T follicular helper cell (primary cell): ENCODE results near the gene CYP20A1.
A peak's percentile ranks its signal among the peaks of the same experiment; 100 is the strongest.
"Not testable (repeated sequence)": the region's sequence is repeated elsewhere in the genome, so short reads cannot be mapped to it uniquely, and the experiment has no call there.

Experiments
- DNase-seq: peaks from one replicate; pipeline ENCODE4 v3.0.0-alpha.2; 2020; ENCODE audit warnings: low read depth

CYP20A1 gene

DNA sequence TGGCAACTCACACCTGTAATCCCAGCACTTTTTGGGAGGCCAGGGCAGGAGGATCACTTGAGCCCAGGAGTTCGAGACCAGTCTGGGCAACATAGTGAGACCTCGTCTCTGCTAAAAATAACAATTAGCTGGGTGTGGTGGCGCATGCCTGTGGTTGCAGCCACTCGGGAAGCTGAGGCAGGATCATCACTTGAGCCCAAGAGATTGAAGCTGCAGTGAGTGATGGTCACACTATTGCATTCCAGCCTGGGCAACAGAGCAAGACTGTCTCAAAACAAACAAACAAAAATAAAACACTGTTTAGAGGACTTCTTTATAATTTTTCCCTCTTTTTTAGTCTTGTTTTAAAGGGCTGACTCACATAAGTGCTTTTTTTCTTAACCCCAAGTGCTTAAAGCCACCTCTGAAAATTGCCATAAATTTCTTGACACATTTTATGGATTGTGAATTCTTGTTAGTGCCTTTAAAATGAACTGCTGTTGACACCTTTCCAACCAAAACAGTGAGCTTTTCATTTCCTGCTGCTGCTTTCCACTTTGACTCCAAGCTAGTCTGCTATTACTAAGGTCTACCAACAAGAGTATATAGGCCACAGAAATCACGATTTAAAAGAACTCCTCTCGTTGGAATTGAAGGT, 41.7 kb downstream of the CYP20A1 start:
- DNase-seq, result no peak

DNA sequence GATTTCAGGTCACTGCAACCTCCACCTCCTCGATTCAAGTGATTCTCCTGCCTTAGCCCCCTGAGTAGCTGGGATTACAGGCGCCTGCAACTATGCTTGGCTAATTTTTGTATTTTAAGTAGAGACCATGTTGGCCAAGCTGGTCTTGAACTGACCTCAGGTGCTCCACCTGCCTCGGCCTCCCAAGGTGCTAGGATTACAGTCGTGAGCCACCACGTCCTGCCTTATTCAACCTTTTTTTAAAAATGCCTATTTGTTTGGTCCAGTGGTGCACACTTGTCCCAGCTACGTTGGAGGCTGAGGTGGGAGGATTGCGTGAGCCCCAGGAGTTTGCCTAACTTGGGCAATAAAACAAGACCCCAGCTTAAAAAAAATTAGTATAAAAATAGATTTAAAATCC, 43.3 kb downstream of the CYP20A1 start:
- DNase-seq, result no peak

DNA sequence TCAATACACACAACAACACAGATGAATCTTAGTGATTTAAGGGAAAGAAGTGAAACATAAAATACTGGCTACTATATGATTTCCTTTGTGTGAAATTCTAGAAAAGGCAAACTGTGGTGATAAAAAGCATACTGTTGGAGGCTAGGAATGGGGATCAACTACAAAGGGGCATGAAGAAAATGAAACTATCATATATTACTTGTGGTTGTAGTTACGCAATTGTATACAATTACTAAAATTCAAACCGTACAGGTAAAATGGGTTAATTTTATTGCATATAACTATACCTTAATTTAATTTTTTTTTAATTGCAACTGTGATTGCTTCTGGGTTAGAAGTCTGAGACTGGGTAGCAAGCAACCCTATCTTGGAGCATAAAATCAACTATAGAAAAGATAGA, 47.7 kb downstream of the CYP20A1 start:
- DNase-seq, result no peak

DNA sequence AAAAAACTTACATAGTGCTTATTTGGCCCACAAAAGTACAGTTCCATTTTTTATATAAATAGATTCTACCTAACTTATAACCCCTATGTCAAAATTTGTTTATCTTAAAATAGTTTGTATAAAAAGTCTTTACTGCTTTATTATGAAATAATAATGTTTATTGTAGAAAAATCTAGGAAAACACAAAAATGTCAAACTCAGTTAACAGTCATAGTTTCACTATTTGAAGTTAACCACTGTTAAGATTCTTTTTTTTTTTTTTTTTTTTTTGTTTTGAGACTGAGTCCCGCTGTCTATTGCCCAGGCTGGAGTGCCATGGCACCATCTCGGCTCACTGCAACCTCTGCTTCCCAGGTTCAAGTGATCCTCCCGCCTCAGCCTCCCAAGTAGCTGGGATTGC, 62.8 kb downstream of the CYP20A1 start:
- no peak for DNase-seq

DNA sequence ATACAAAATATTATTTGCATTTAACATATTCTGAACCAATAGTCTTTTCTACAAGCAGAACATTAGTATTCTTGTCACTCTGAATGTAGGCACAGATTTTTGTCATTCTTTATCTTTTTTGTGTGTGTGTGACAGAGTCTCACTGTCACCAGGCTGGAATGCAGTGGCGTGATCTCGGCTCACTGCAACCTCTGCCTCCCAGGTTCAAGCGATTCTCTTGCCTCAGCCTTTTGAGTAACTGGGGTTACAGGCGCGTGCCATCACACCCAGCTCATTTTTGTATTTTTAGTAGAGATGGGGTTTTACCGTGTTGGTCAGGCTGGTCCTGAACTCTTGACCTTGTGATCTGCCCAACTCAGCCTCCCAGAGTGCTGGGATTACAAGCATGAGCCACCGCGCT, 63.8 kb downstream of the CYP20A1 start:
- DNase-seq, result not testable (repeated sequence)

DNA sequence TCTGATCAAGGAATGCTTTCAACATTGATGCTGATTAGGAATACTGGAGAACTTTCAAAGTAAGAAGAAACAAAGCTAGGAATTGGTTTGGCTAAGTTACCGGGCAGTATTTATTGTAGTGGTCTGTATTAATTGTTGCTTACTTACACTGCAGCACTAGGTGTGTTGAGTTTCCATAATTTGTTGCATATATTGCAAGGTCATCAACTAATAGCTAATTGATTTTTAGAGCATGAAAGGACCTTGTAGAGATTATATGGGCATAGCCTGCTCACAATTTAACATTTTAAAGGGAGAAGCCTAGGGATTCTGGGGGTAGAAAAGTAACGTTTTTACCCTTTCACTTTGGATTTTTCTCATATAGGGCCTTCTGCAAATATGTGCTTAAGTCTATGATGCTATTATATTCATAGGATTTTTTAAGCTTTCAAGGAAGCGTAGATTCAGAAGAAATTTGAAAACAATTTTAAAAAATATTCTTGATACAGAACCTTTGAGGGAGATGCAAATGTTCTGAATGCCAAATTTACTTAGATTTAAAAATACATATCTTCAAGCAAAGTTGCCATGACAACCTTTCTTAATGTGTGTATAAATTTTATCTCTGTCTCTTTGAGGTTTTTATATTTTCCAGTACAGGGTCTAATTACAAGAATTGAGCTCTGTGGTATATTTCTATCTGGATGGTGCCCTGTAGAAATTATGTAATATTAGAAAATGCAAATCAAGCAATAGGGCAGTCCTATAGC, 72.0 kb downstream of the CYP20A1 start:
- no peak for DNase-seq

DNA sequence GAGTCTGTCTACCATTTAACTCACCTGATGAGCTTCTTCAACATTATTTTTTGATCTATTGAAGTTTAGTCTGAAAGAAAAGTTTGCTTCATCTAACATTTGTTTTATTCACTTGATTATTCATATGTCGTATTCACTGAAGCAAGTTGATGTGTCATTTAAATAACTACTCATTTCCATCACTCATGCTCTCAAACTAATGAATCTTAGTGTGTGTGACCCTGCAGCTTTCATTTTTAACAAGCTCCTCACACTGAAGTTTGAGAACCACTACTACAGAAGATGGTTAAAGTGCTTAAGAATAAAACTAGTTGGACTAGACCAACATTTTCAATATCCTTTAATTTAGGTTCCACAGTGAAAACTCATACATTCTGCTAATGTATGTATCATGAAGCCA, 87.5 kb downstream of the CYP20A1 start:
- DNase-seq, result no peak

DNA sequence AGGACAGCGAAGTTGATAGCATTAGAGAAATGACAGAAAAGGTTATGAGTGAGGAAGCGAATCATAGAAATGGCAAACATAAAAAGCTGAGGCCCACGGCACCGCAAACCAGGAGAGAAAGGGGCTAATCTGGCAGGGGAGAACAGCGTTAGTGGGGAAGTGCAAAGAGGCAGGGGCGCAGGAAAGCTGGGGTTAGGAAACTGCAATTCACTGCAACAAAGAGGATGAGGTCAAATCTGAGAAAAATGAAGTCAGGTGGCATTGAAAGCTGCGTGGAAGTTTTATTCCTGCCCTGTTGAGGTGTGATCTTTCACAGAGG, 88.7 kb downstream of the CYP20A1 start:
- DNase-seq, result no peak

DNA sequence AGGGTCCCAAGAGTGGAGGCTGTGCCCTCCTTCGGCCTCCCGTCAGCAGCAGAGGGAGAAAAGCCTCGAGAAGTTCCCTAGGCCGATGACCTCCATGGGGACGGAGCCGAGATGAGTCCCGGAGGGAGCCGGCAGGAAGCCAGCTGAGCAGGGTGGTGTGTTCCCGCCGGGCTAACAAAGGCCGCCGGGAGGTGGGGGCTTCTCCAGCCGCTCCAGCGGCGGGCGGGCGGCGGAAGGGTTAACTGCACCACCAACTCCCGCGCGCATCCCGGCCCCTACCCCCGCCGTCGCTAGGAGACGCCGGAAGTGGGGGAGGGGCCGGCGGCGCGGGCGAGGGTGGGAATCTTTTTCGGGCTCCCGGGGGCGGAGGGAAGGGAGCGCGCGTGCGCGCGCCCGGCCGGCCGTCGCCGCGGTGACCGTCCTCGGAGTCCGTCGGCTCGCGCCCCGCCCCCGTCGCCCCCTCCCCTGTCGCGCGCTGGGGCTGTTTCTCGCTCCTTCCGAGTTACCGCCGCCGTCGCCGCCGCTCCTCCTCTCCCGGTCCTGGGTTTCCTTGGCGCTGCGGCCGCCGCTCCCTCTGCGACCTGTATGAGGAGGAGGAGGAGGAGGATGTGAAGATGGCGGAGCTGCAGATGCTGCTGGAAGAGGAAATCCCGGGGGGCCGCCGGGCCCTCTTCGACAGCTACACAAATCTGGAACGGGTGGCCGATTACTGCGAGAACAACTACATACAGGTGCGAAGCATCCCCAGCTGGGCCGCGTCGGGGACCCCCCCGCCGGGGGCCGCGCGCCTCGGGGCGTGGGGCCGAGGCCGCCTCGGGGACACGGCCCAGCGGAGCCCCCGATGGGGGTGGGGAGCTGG, 89.3 kb downstream of the CYP20A1 start, which contains the start of gene ABI2:
TSS of gene ABI2 (plus strand) at position 494 of the 859 bp plus-strand sequence. CDS start at position 615, 121 bp downstream.
- peak; percentile 31 for DNase-seq

DNA sequence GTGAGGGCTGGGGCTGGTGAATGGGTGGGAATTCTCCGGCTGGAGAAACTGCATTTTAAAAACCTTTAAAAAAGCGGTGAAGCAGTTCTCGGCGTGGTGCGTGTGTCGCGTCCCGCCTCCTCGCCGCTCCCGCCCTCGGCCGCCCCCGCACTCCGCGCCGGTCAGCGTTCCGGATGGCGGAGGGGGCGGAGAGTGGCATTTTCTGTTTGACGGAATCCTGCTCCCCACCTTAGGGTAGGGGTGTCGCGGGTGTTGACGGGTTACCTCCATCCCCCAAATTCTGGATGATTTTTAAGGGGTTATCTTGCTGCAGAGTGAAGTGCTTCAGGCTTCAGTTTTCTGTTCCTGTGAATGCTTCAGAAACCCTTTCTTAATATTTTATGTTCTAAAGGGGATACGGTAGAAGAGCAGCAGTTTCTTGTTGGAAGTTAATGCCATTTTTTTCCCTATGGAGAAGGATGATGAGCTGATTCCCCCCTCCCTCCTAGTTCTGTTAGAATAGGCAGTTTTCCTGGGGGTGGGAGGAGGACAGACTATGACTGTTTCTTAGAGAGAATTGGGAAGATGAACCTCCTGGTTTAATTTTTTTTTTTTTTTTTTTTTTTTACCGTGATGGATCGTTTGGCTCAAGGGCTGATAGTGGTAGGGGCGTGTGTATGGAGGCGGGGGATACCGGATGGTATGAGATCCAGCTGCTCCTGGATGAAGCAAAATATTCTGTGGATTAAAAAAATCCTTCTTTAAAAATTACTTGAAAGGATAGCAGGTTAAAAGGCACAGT, 90.1 kb downstream of the CYP20A1 start:
- peak; percentile 10 for DNase-seq

DNA sequence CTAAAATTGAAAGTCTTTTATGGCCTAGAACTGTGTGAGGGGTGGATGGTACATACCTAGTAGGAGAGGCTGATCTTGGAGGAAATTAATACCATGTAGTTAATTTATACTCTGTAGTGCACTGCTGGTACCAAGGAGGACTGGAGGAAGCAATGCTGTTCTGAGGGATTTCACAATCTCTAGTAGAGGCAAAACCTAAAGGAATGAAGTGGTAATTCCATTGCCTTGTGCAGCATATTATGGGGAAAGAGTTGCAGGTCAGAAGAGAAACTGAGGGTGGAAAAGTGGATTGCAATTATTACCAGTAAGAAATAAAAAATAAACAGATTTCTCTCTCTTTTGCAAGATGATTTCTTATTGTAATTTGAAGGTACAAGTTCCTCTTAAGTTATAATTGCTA, 91.6 kb downstream of the CYP20A1 start:
- DNase-seq, result no peak

DNA sequence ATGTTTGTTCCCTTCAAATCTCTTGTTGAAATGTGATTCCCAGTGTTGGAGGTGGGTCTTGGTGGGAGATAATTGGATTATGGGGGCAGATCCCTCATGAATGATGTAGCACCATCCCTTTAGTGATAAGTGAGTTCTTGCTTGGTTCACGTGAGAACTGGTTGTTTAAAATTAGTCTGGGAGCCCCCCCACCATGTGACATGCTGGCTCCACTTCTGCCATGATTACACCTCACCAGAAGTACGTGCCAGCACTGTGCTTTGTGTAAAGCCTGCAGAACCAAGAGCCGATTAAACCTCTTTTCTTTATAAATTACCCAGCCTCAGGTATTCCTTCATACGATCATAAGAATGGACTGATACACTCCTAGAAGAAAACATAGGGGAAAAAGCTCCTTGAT, 99.5 kb downstream of the CYP20A1 start:
- no peak for DNase-seq

DNA sequence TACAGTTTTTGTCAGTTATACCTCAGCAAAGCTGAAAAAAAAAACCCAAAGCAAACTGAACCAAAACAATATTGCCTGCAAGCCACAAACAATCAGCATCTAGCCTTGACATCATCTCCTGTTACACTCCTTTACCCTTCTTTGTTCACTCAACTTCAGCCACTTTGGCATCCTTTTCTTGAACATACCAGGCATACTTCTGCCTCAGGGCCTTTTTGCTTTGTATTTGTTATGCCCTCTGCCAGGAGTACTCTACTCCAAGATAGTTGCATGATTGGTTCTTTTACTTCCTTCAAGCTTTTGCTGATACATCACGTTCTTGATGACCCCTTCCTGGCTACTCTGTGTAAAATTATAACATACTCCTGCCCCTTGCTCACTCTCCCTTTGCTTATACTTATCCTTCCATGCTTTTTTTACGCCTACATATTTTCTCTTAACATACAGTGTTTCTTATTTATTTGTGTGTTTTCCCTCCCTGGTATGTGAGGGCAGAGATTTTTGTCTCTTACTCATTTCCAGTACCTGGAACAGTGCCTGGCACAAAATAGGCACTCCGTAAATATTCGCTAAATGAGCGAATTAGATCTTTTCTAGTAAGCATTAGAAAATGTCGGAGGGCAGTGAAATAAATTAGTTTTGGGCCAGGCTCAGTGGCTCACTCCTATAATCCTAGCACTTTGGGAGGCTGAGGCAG, 102.1 kb downstream of the CYP20A1 start:
- no peak for DNase-seq

DNA sequence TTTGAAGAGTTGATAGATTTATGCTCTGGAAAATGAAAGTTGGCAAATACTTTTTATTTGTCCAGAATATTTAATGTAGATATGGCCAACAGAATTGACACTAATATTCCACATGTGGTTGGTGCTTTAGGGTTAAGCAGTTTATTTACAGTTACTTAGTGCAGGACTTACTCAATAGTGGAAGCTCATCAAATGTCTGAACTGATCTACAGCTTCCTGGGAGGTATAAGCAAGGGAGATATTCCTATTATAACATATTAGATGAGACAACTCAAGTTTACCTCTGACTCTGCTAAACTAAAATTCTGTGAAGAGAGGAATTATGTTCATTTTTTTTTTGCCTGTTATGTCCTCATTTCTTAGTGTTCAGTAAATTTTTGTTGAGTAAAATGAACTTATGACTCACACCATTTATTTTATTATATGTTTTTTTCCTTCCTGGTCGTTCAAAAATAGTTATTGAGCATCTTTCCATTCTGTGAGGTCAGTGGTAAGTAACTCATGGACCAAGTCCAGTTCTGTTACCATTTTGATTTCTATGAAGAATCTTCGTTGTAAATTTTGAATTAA, 103.0 kb downstream of the CYP20A1 start:
- DNase-seq, result no peak

DNA sequence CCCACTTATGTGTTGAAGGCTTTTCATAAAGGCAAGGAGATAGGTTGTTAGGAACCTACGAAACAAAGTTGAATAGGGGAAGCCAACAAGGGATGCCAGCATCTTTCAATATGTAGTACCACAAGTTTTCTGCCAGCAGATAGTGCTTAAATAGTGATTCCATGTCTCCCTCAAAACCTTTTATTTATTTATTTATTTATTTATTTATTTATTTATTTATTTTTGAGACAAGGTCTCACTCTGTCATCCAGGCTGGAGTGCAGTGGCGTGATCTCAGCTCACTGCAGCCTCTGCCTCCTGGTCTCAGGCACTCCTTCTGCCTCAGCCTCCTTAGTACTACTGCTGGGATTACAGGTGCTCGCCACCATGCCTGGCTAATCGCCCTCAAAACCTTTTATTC, 103.6 kb downstream of the CYP20A1 start:
- not testable (repeated sequence) for DNase-seq

DNA sequence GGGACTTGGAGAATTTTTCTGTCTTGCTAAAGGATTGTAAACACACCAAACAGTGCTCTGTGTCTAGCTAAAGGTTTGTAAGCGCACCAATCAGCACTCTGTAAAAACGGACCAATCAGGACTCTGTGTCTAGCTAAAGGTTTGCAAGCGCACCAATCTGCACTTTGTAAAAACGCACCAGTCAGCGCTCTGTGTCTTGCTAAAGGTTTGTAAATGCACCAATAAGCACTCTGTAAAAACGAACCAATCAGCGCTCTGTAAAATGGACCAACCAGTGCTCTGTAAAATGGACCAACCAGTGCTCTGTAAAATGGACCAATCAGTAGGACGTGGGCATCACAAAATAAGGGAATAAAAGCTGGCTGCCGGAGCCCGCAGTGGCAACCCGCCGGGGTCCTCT, 105.8 kb downstream of the CYP20A1 start:
- no peak for DNase-seq

DNA sequence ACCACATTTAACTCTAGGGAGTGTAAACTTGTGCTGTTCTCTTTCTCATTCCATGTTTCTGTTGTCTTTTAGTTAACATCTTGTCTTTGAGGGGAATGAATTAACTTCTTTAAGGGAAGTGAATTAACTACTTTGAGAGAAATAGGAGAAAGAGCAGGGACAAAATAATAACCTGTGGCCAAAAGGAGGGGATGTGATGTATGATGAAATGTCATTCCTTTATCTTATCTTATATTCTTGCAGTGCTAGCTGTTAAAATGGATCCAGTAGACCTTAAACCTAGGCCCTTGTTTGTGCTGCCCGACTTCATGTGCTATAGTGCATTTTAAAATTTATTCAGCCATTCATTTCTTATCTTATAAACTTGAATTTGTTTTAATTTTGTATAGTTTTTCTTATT, 107.8 kb downstream of the CYP20A1 start:
- no peak for DNase-seq

DNA sequence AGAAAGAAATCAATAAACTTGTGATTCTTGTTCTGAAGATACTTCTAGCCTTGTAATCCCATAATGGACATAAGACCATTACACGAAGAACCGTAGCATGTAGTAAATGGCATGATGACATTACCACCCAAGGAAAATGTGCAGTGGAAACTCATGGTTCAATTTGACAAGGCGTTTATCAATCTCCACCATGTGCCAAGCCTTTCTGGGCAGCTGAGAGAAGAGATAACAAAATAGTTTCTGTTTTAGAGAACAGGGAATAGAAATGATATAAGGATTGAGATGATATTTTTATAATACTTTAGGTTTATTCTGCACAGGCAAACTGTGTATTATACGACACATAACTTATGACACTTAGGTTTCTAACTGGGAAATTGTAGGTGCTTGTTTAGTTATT, 108.6 kb downstream of the CYP20A1 start:
- DNase-seq, result no peak

DNA sequence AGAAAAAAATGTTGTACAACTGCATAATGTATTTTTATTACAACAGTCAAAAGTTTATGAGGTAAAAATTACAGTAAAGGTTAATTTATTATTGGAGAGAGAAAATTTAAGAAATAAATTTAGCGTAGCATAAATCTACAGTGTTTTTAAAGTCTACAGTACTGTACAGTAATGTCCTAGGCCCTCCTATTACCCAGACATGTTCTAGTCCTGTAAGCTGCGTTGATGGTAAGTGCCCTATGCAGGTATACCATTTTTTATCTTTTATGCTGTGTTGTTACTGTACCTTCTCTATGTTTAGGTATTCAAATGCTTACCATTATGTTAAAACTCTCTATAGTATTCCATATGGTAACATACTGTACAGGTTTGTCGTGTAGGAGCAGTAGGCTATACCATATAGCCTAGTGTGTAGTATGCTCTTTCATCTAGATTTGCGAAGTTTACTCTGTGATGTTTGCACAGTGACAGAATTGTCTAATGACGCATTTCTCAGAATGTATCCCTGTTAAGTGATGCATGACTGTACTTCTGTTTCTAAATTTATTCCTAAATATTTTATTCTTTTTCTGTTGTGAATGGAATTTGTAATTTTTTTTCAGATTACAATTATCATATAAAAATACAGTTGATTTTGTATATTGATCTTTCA, 113.9 kb downstream of the CYP20A1 start:
- DNase-seq, result no peak

DNA sequence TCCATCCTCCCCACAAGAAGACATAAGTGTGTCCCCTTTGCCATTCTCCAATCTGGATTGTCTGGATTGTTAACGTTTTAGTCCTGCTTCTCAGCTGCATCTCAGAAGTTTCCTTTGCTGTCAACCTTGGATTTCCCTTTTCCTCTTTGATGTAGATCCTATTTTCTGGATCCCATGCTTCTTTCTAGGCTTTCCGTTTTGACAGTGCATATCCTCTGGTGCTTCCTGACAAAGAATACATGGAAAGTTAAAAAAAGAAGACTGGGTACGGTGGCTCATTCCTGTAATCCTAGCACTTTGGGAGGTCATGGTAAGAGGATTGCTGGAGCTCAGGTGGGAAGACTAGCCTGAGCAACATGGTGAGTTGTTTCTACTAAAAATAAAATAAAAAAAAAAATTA, 116.1 kb downstream of the CYP20A1 start:
- DNase-seq, result no peak
